ENCODE measurements around the gene NUP210L. TPM values are rescaled to one million over a fixed set of nuclear protein-coding genes. Genes with fewer than 3 reads are reported as not detected.
A peak's percentile ranks its signal among the peaks of the same experiment; 100 is the strongest.

The NUP210L gene
- total and polyA plus RNA-seq, 3 donors from 2014 or later, result 23.0 to 77.2 (median 24.4) TPM

DNA sequence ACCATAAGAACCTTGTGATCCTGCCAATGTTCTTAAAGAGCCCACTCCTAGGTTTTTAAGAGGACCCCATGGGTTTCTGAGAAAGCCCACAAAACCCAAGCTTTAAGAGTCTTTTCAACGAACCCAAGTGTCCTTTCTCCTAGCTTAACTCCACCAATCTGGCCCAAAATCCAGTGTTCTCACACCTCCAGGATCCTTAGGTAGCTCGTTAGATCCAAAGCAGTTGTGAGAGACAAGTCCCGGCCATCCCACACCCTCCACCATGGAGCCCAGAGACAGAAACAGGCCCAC lies 210.1 kb downstream of the NUP210L start:
- Histone ChIP-seq H3K27me3 (no peaks in the 10 kb centered on the region), H3K9me3 (no peaks in the 10 kb centered on the region), H3K36me3 (ENCODE audit: low read depth, missing control alignments) (no peaks in the 10 kb centered on the region), H3K4me1 (peaks cover 17% of the 10 kb centered on the region), H3K27ac (peak overlapping the region; percentile 84 to 98), H3K4me3 (peak overlapping the region in 1 of 2 donors; percentile 65)
- intact Hi-C loops (cut with DNase I; ENCODE audit: low total_unique reads), result loop anchor here (10.0 kb wide), 1 partner anchor 150 kb away; no protein-coding TSS in a partner anchor
- TF ChIP-seq, protein P1, sequence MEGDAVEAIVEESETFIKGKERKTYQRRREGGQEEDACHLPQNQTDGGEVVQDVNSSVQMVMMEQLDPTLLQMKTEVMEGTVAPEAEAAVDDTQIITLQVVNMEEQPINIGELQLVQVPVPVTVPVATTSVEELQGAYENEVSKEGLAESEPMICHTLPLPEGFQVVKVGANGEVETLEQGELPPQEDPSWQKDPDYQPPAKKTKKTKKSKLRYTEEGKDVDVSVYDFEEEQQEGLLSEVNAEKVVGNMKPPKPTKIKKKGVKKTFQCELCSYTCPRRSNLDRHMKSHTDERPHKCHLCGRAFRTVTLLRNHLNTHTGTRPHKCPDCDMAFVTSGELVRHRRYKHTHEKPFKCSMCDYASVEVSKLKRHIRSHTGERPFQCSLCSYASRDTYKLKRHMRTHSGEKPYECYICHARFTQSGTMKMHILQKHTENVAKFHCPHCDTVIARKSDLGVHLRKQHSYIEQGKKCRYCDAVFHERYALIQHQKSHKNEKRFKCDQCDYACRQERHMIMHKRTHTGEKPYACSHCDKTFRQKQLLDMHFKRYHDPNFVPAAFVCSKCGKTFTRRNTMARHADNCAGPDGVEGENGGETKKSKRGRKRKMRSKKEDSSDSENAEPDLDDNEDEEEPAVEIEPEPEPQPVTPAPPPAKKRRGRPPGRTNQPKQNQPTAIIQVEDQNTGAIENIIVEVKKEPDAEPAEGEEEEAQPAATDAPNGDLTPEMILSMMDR (IDR thresholded peaks at IDR 0.05), result no peak
- no peak for TF ChIP-seq POLR2A (IDR thresholded peaks at IDR 0.05)
- no peak for DNase-seq
- WGBS, 2 donors, result 66 to 88% methylated on average over 2 to 3 of the region's 3 CpGs

- no peak overlapping the region for H3K4me3 ChIP-seq
- H3K27ac ChIP-seq, result peak overlapping the region; percentile 84 to 98
- no peaks in the 10 kb centered on the region for H3K36me3 ChIP-seq (ENCODE audit: low read depth, missing control alignments)
Observed at GRCh38 chr1:153944005-153944826, 210.7 kb downstream of the NUP210L start.

DNA sequence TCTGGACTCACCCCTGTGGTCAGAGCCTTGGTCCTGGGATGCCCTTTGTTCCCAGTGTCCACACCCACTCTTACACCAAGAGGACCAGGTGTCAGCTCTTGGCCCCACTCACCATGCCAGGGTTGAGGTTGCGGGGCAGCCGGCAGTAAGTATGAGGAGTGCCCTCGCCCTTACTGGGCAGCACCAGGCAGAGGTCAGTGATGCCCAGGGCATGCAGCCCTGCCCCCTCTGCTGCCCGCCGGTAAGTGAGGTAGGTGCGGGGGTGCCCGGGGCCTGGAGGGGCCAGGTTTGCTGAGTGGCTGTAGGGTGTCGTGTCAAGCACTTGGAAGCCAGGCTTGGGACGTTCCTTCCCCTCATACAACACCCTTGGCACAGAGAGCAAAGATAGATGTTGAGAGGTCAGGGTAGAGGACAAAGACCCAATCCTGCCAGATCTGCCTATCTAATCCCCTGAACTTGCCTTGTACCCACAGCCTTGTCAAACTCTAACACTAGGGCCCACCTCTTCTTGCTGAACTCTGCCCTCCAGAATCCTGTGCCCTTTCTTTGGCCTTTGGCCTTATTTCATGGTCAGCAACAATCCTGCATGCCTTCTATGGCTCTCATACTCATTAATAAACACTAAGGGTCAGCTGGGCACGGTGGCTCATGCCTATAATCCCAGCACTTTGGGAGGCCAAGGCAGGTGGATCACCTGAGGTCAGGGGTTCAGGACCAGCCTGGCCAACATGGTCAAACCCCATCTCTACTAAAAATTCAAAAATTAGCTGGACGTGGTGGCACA lies 211.9 kb downstream of the NUP210L start:
- WGBS, 2 donors, result 89 to 93% methylated on average over 8 to 9 of the region's 11 CpGs
- intact Hi-C loops (cut with DNase I; ENCODE audit: low total_unique reads), result loop anchor here (10.0 kb wide), 1 partner anchor 148 kb away; no protein-coding TSS in a partner anchor
- H3K9me3 ChIP-seq, result no peaks in the 10 kb centered on the region
- no peaks in the 10 kb centered on the region for H3K36me3 ChIP-seq (ENCODE audit: low read depth, missing control alignments)
- TF ChIP-seq POLR2A (IDR thresholded peaks at IDR 0.05), result no peak
- TF ChIP-seq, protein P1 (IDR thresholded peaks at IDR 0.05), result no peak
- H3K4me1 ChIP-seq, result peaks cover 17% of the 10 kb centered on the region
- H3K27ac ChIP-seq, result no peak overlapping the region
- no peak for DNase-seq
- no peak overlapping the region for H3K4me3 ChIP-seq
- H3K27me3 ChIP-seq, result no peaks in the 10 kb centered on the region

More at GRCh38 chr1:153944005-153944826, 210.7 kb downstream of the NUP210L start:
- no peaks in the 10 kb centered on the region for H3K9me3 ChIP-seq
- no peaks in the 10 kb centered on the region for H3K27me3 ChIP-seq
- intact Hi-C loops (cut with DNase I; ENCODE audit: low total_unique reads), result loop anchor here (10.0 kb wide), 1 partner anchor 149 kb away; no protein-coding TSS in a partner anchor
- TF ChIP-seq POLR2A (IDR thresholded peaks at IDR 0.05), result no peak
- TF ChIP-seq, protein P1 (IDR thresholded peaks at IDR 0.05), result no peak
- peaks cover 17% of the 10 kb centered on the region for H3K4me1 ChIP-seq
- no peak for DNase-seq
- 86% methylated on average over 10 to 15 of the region's 15 CpGs for WGBS, 2 donors

MicroRNA genes within 50 kb of the gene (microRNA counts, 767-probe panel; counts per million panel counts)
- microRNA hsa-miR-190b, result 0 to 152 counts per million in 2 donors

Small RNAs within 50 kb of the gene (microRNA-seq; reads per million reads assigned to microRNA genes)
- gene MIR190B (ENCODE audit: borderline number of aligned reads in 2 of 2, borderline replicate concordance in 1 of 2) (149 to 284 reads per million in 2 donors), gene MIR5698 (ENCODE audit: borderline number of aligned reads in 2 of 2, borderline replicate concordance in 1 of 2) (1.4 to 6.9 reads per million in 2 donors), gene MIR6737 (ENCODE audit: borderline number of aligned reads in 2 of 2, borderline replicate concordance in 1 of 2) (0.70 to 2.1 reads per million in 2 donors)

Small RNAs within 50 kb of the gene (small RNA-seq; reads per million reads assigned to genes)
- gene MIR190B (1.4 to 2.0 reads per million in 2 donors), gene MIR5698 (0 reads per million in 2 donors), gene MIR6737 (0 reads per million in 2 donors), gene RNU6-179P (0 reads per million in 2 donors)

Other genes starting within 250 kb of the NUP210L start
- 10 to 100 TPM; 32.1 to 37.4 TPM for gene GATAD2B, start 232.1 kb downstream of the NUP210L start, total RNA-seq
- 26.5 TPM for gene GATAD2B, start 232.1 kb downstream of the NUP210L start, polyA plus RNA-seq (ENCODE audit: insufficient read depth, low read depth, low replicate concordance)
- gene DENND4B, start 208.4 kb downstream of the NUP210L start, total RNA-seq, result 10 to 100 TPM; 54.5 to 59.0 TPM
- gene DENND4B, start 208.4 kb downstream of the NUP210L start, polyA plus RNA-seq (ENCODE audit: insufficient read depth, low read depth, low replicate concordance), result 25.4 TPM
- gene CRTC2, start 196.5 kb downstream of the NUP210L start, total RNA-seq, result 10 to 100 TPM; 32.0 to 49.7 TPM
- gene CRTC2, start 196.5 kb downstream of the NUP210L start, polyA plus RNA-seq (ENCODE audit: insufficient read depth, low read depth, low replicate concordance), result 49.1 TPM
- 10 to 100 TPM; 46.5 to 62.5 TPM for gene SLC39A1, start 191.5 kb downstream of the NUP210L start, total RNA-seq
- 54.5 TPM for gene SLC39A1, start 191.5 kb downstream of the NUP210L start, polyA plus RNA-seq (ENCODE audit: insufficient read depth, low read depth, low replicate concordance)
- gene CREB3L4, start 187.2 kb downstream of the NUP210L start, total RNA-seq, result 10 to 100 TPM; 22.2 to 24.6 TPM
- gene CREB3L4, start 187.2 kb downstream of the NUP210L start, polyA plus RNA-seq (ENCODE audit: insufficient read depth, low read depth, low replicate concordance), result 15.6 TPM
- 100 to 1,000 TPM; 159 to 212 TPM for gene JTB, start 177.4 kb downstream of the NUP210L start, total RNA-seq
- 78.6 TPM for gene JTB, start 177.4 kb downstream of the NUP210L start, polyA plus RNA-seq (ENCODE audit: insufficient read depth, low read depth, low replicate concordance)
- gene RAB13, start 168.7 kb downstream of the NUP210L start, total RNA-seq, result 10 to 100 TPM; 37.6 to 45.2 TPM
- gene RAB13, start 168.7 kb downstream of the NUP210L start, polyA plus RNA-seq (ENCODE audit: insufficient read depth, low read depth, low replicate concordance), result 82.8 TPM
- 1,000 to 10,000 TPM in 1 of 2 donors, 100 to 1,000 TPM in 1; 779 to 1,544 TPM for gene RPS27, start 164.3 kb downstream of the NUP210L start, total RNA-seq
- gene RPS27, start 164.3 kb downstream of the NUP210L start, polyA plus RNA-seq (ENCODE audit: insufficient read depth, low read depth, low replicate concordance), result 3,589 TPM
- gene TPM3, start 37.0 kb upstream of the NUP210L start, total RNA-seq, result 100 to 1,000 TPM; 290 to 356 TPM
- 266 TPM for gene TPM3, start 37.0 kb upstream of the NUP210L start, polyA plus RNA-seq (ENCODE audit: insufficient read depth, low read depth, low replicate concordance)
- 1 to 10 TPM; 4.0 to 8.4 TPM for gene CFAP141, start 51.3 kb upstream of the NUP210L start, total RNA-seq
- 38.3 TPM for gene CFAP141, start 51.3 kb upstream of the NUP210L start, polyA plus RNA-seq (ENCODE audit: insufficient read depth, low read depth, low replicate concordance)
- 100 to 1,000 TPM; 159 to 166 TPM for gene UBAP2L, start 65.9 kb upstream of the NUP210L start, total RNA-seq
- 174 TPM for gene UBAP2L, start 65.9 kb upstream of the NUP210L start, polyA plus RNA-seq (ENCODE audit: insufficient read depth, low read depth, low replicate concordance)
- gene HAX1, start 117.6 kb upstream of the NUP210L start, total RNA-seq, result 10 to 100 TPM; 92.7 to 98.9 TPM
- gene HAX1, start 117.6 kb upstream of the NUP210L start, polyA plus RNA-seq (ENCODE audit: insufficient read depth, low read depth, low replicate concordance), result 192 TPM
- 1 to 10 TPM; 2.0 to 2.2 TPM for gene AQP10, start 166.0 kb upstream of the NUP210L start, total RNA-seq
- 0.41 TPM for gene AQP10, start 166.0 kb upstream of the NUP210L start, polyA plus RNA-seq (ENCODE audit: insufficient read depth, low read depth, low replicate concordance)
- gene ATP8B2, start 170.5 kb upstream of the NUP210L start, total RNA-seq, result 100 to 1,000 TPM; 179 to 204 TPM
- gene ATP8B2, start 170.5 kb upstream of the NUP210L start, polyA plus RNA-seq (ENCODE audit: insufficient read depth, low read depth, low replicate concordance), result 50.9 TPM